Colonic mucosa (tissue), 4 donors: ENCODE data around the gene PKD2L2. TPM values are rescaled to one million over a fixed set of nuclear protein-coding genes. Genes with fewer than 3 reads are reported as not detected.
"Not testable (repeated sequence)": the region's sequence is repeated elsewhere in the genome, so short reads cannot be mapped to it uniquely, and the experiment has no call there.

Experiments used
- DNase-seq: peaks from one replicate; pipeline ENCODE4 v3.0.0-alpha.2; 2020
- H3K27ac ChIP-seq: fragments of 200-600 bp; one replicate; pipeline ENCODE4 v1.8.0; 2021
- H3K27me3 ChIP-seq: fragments of 200-600 bp; one replicate; pipeline ENCODE4 v1.8.0; 2021
- H3K36me3 ChIP-seq: fragments of 200-600 bp; one replicate; pipeline ENCODE4 v1.8.0; 2021
- H3K4me1 ChIP-seq: fragments of 200-600 bp; one replicate; pipeline ENCODE4 v1.8.0; 2021; ENCODE audit warnings: mild to moderate bottlenecking
- H3K4me3 ChIP-seq: fragments of 200-600 bp; one replicate; pipeline ENCODE4 v1.8.0; 2021
- H3K9ac ChIP-seq, 2 donors: one replicate each; pipeline ENCODE4 v1.7.0; 2013; ENCODE audit warnings: control low read depth in 2 of 2, low read depth in 2 of 2, low read length in 2 of 2
- H3K9me3 ChIP-seq: fragments of 200-600 bp; one replicate; pipeline ENCODE4 v1.8.0; 2021
- CTCF ChIP-seq: fragments of 200-600 bp; IDR thresholded peaks from one replicate; pipeline ENCODE4 v1.8.0; 2022; ENCODE audit warnings: antibody characterized with exemption, mild to moderate bottlenecking
- intact Hi-C: fragments of 100-400 bp; cut with DNase I; formaldehyde crosslinking; loops from one replicate; pipeline ENCODE4 v1.14.1; 2022
- total RNA-seq, 2 donors: library from RNA; stranded (reverse); fragmentation: NEBNext Ultra II Directional in 1 of 2; extraction: Animal tissue kit (Norgen Biotek cat#: 25700) in 1 of 2; gene quantifications; one replicate each; pipeline ENCODE4 v1.2.1, GENCODE V29; 2021
- donor health status: healthy.
- donor health status: DM: no; HTN: no; CAD: no.
- donor health status: DM: no; HTN: no; CAD: no.

PKD2L2 gene
- not detected for total RNA-seq

- no peaks in the 10 kb centered on the region for H3K9me3 ChIP-seq
- H3K27me3 ChIP-seq: no peaks in the 10 kb centered on the region
- H3K9ac ChIP-seq: peak within 1 kb of the TSS in 1 of 2 donors; percentile 60
- no peaks in the 10 kb centered on the region for H3K36me3 ChIP-seq
- TF ChIP-seq CTCF: no peak
- H3K4me1 ChIP-seq: no peaks in the 10 kb centered on the region
- intact Hi-C loops: no loop called here
- DNase-seq: peak; percentile 65
- peak within 1 kb of the TSS; percentile 51 for H3K27ac ChIP-seq
- peak within 1 kb of the TSS; percentile 29 for H3K4me3 ChIP-seq
Observed at GRCh38 chr5:137888863-137889759, at the start of gene PKD2L2. TSS of gene PKD2L2 (plus strand) at chr5:137889457. CDS start at chr5:137889492, 35 bp downstream.

- DNase-seq: no peak
- intact Hi-C loops: no loop called here
- no peaks in the 10 kb centered on the region for H3K9me3 ChIP-seq
- H3K36me3 ChIP-seq: no peaks in the 10 kb centered on the region
- H3K4me1 ChIP-seq: no peaks in the 10 kb centered on the region
- H3K4me3 ChIP-seq: no peak overlapping the region
- no peak overlapping the region for H3K27ac ChIP-seq
- H3K27me3 ChIP-seq: no peaks in the 10 kb centered on the region
- no peak for TF ChIP-seq CTCF
- no peak overlapping the region for H3K9ac ChIP-seq
Observed at GRCh38 chr5:137842296-137842695, 47.0 kb upstream of the PKD2L2 start.

- Histone ChIP-seq H3K4me3 (no peak overlapping the region), H3K9ac (no peak overlapping the region), H3K27ac (no peak overlapping the region), H3K36me3 (no peaks in the 10 kb centered on the region), H3K4me1 (no peaks in the 10 kb centered on the region), H3K9me3 (no peaks in the 10 kb centered on the region), H3K27me3 (no peaks in the 10 kb centered on the region)
- intact Hi-C loops: no loop called here
- no peak for DNase-seq
- TF ChIP-seq CTCF: no peak
Observed at GRCh38 chr5:137843676-137844299, 45.5 kb upstream of the PKD2L2 start.

GRCh38 chr5:137845472-137845871 lies 43.8 kb upstream of the PKD2L2 start:
- no peak for DNase-seq
- Histone ChIP-seq H3K9me3 (no peaks in the 10 kb centered on the region), H3K4me1 (no peaks in the 10 kb centered on the region), H3K36me3 (no peaks in the 10 kb centered on the region), H3K9ac (no peak overlapping the region), H3K4me3 (no peak overlapping the region), H3K27ac (no peak overlapping the region), H3K27me3 (no peaks in the 10 kb centered on the region)
- no peak for TF ChIP-seq CTCF
- intact Hi-C loops: no loop called here

- TF ChIP-seq CTCF: no peak
- intact Hi-C loops: no loop called here
- no peaks in the 10 kb centered on the region for H3K27me3 ChIP-seq
Observed at GRCh38 chr5:137847687-137848086, 41.6 kb upstream of the PKD2L2 start.

GRCh38 chr5:137853165-137853564 lies 36.1 kb upstream of the PKD2L2 start:
- H3K9ac ChIP-seq, H3K4me1 ChIP-seq, H3K27ac ChIP-seq, H3K27me3 ChIP-seq, DNase-seq, H3K36me3 ChIP-seq, intact Hi-C loops, H3K9me3 ChIP-seq, H3K4me3 ChIP-seq: not testable (repeated sequence)

More at GRCh38 chr5:137847687-137848086, 41.6 kb upstream of the PKD2L2 start:
- no peak for DNase-seq
- H3K4me3 ChIP-seq: no peak overlapping the region
- no peak overlapping the region for H3K27ac ChIP-seq
- no peak overlapping the region for H3K9ac ChIP-seq
- H3K36me3 ChIP-seq: no peaks in the 10 kb centered on the region
- no peaks in the 10 kb centered on the region for H3K4me1 ChIP-seq
- no peaks in the 10 kb centered on the region for H3K9me3 ChIP-seq
